Liver (tissue), 9 donors: ENCODE results near the gene KCNJ12. TPM values are rescaled to one million over a fixed set of nuclear protein-coding genes. Genes with fewer than 3 reads are reported as not detected.

Source experiments
- DNase-seq: peaks from one replicate; pipeline ENCODE4 v3.0.0-alpha.2; 2017; ENCODE audit warnings: low spot score
- H3K27ac ChIP-seq, 2 donors: one replicate each; pipeline ENCODE4 v1.7.0; 2013; ENCODE audit warnings: inconsistent platforms in 2 of 2, low read length in 2 of 2, control low read depth in 1 of 2, low read depth in 1 of 2, mild to moderate bottlenecking in 1 of 2
- H3K27me3 ChIP-seq, 4 donors: one replicate each; pipeline versions ENCODE4 v1.6.1 to v1.7.0; 2013; ENCODE audit warnings: low read length in 3 of 4, inconsistent platforms in 1 of 4, mild to moderate bottlenecking in 1 of 4, moderate library complexity in 1 of 4; ENCODE audit not compliant: control insufficient read depth in 4 of 4, insufficient read depth in 4 of 4
- H3K36me3 ChIP-seq, 4 donors: one replicate each; pipeline versions ENCODE4 v1.6.1 to v1.7.0; 2013; ENCODE audit warnings: low read length in 3 of 4, mild to moderate bottlenecking in 3 of 4, low read depth in 1 of 4, moderate library complexity in 1 of 4; ENCODE audit not compliant: control insufficient read depth in 4 of 4, insufficient read depth in 3 of 4
- H3K4me1 ChIP-seq, 4 donors: one replicate each; pipeline versions ENCODE4 v1.6.1 to v1.7.0; 2013; ENCODE audit warnings: low read length in 3 of 4, mild to moderate bottlenecking in 3 of 4, moderate library complexity in 1 of 4; ENCODE audit not compliant: control insufficient read depth in 4 of 4, insufficient read depth in 4 of 4
- H3K4me3 ChIP-seq, 3 donors: one replicate each; pipeline versions ENCODE4 v1.6.1 to v1.7.0; 2013; ENCODE audit warnings: low read length in 3 of 3, control low read depth in 1 of 3, low read depth in 1 of 3, mild to moderate bottlenecking in 1 of 3
- H3K9ac ChIP-seq, 2 donors: one replicate each; pipeline ENCODE4 v1.7.0; 2013; ENCODE audit warnings: low read length in 2 of 2, mild to moderate bottlenecking in 2 of 2, moderate library complexity in 2 of 2, control low read depth in 1 of 2, low read depth in 1 of 2
- H3K9me3 ChIP-seq, 4 donors: one replicate each; pipeline versions ENCODE4 v1.6.1 to v1.7.0; 2013; ENCODE audit warnings: low read length in 3 of 4; ENCODE audit not compliant: control insufficient read depth in 4 of 4
- CTCF ChIP-seq: fragments of 150-350 bp; IDR thresholded peaks from 2 replicates; pipeline ENCODE4 v1.5.1; 2017; ENCODE audit warnings: improper control_type of control experiment, low read depth, low read length; ENCODE audit not compliant: missing input control
- GABPA ChIP-seq, 2 donors: IDR thresholded peaks in 1 of 2; conservative IDR thresholded peaks in 1 of 2; 2 replicates each; pipeline ENCODE4 v1.6.1; 2016; ENCODE audit warnings: antibody characterized with exemption in 2 of 2, mild to moderate bottlenecking in 1 of 2, moderate library complexity in 1 of 2
- HNF4A ChIP-seq, 2 donors: conservative IDR thresholded peaks; 2 replicates each; pipeline ENCODE4 v1.6.1; 2016; ENCODE audit warnings: antibody characterized with exemption in 2 of 2, mild to moderate bottlenecking in 2 of 2
- HNF4G ChIP-seq: IDR thresholded peaks from 2 replicates; pipeline ENCODE4 v1.6.1; 2016; ENCODE audit warnings: antibody characterized with exemption
- JUND ChIP-seq, 2 donors: IDR thresholded peaks; 2 replicates each; pipeline ENCODE4 v1.6.1; 2016; ENCODE audit warnings: antibody characterized with exemption in 2 of 2
- NR2F2 ChIP-seq: IDR thresholded peaks from 2 replicates; pipeline ENCODE4 v1.6.1; 2016; ENCODE audit warnings: antibody characterized with exemption
- RAD21 ChIP-seq, 2 donors: IDR thresholded peaks; 2 replicates each; pipeline ENCODE4 v1.6.1; 2016; ENCODE audit warnings: antibody characterized with exemption in 2 of 2, mild to moderate bottlenecking in 2 of 2
- REST ChIP-seq: IDR thresholded peaks from 2 replicates; pipeline ENCODE4 v1.6.1; 2016; ENCODE audit warnings: antibody characterized with exemption, mild to moderate bottlenecking
- TAF1 ChIP-seq: conservative IDR thresholded peaks from 2 replicates; pipeline ENCODE4 v1.6.1; 2016; ENCODE audit warnings: antibody characterized with exemption, mild to moderate bottlenecking
- ZBTB33 ChIP-seq: IDR thresholded peaks from 2 replicates; pipeline ENCODE4 v1.6.1; 2016; ENCODE audit warnings: antibody characterized with exemption
- WGBS: extraction: QIAGEN DNeasy Blood & Tissue Kit; methylation state at CpG from one replicate; pipeline ENCODE4 v1.1.7; 2013; 5-methylcytosine and 5-hydroxymethylcytosine counted together
- polyA plus RNA-seq, 2 donors: library from polyadenylated mRNA; stranded (reverse) in 1 of 2; unstranded in 1 of 2; fragments of 200-250 nt in 1 of 2; fragments of >200 nt in 1 of 2; fragmentation: Nextera tagmentation in 1 of 2; extraction: Ambion mirVana in 1 of 2; gene quantifications; one replicate each; pipeline versions ENCODE4 v1.2.1 to v1.2.3, GENCODE V29; 2013 to 2015
- total RNA-seq, 2 donors: library from RNA; depleted of rRNA; stranded (reverse); fragments of >200 nt; gene quantifications; one replicate each; pipeline ENCODE4 v1.2.3, GENCODE V29; 2014
- donor health status: healthy.
- donor health status: healthy.
- donor health status: healthy.
- donor health status: healthy.
- donor health status: healthy.

Gene KCNJ12
- total and polyA plus RNA-seq, 4 donors = 0.25 to 0.67 (median 0.38) TPM

- no peak overlapping the region for H3K27ac ChIP-seq
- no peak overlapping the region for H3K9ac ChIP-seq
- H3K4me1 ChIP-seq = no peaks in the 10 kb centered on the region
- H3K36me3 ChIP-seq = no peaks in the 10 kb centered on the region
- no peaks in the 10 kb centered on the region for H3K27me3 ChIP-seq
- no peak for DNase-seq
- no peak overlapping the region for H3K4me3 ChIP-seq
- TF ChIP-seq NR2F2 (no peak), TAF1 (no peak)
- 95% methylated on average over 2 of the region's 2 CpGs for WGBS
- H3K9me3 ChIP-seq = no peaks in the 10 kb centered on the region
These were observed 19.5 kb upstream of the KCNJ12 start for GRCh38 chr17:21356537-21357127.

GRCh38 chr17:21357281-21357680 is 18.9 kb upstream of the KCNJ12 start:
- Histone ChIP-seq H3K9ac (no peak overlapping the region), H3K36me3 (no peaks in the 10 kb centered on the region), H3K4me1 (no peaks in the 10 kb centered on the region), H3K27ac (no peak overlapping the region), H3K4me3 (no peak overlapping the region), H3K27me3 (no peaks in the 10 kb centered on the region), H3K9me3 (no peaks in the 10 kb centered on the region)
- WGBS = 92% methylated on average over 5 of the region's 5 CpGs
- TF ChIP-seq CTCF (no peak), ZBTB33 (no peak), HNF4A (conservative IDR thresholded peaks at IDR 0.05) (no peak), GABPA (IDR thresholded peaks at IDR 0.05 in 1 of 2, conservative IDR thresholded peaks at IDR 0.05 in 1 of 2) (no peak), JUND (IDR thresholded peaks at IDR 0.05) (no peak), REST (no peak), NR2F2 (no peak), RAD21 (IDR thresholded peaks at IDR 0.05) (no peak), HNF4G (no peak), TAF1 (no peak)
- no peak for DNase-seq
